Activated T-cell treated with anti-CD3 and anti-CD28 coated beads, Interleukin-2, amount 50 U/mL, for 72 hours (primary cell): ENCODE results near the gene TRPM2. TPM values are rescaled to one million over a fixed set of nuclear protein-coding genes. Genes with fewer than 3 reads are reported as not detected.
"Not testable (repeated sequence)": the region's sequence is repeated elsewhere in the genome, so short reads cannot be mapped to it uniquely, and the experiment has no call there.

Experiments
- ATAC-seq, 2 donors: fragments of 150-1000 bp; cut with Tn5 transposase; replicated peaks in 1 of 2; 2 replicates each; pipeline ENCODE4 v1.10.0; 2021; ENCODE audit warnings: moderate library complexity in 2 of 2, mild to moderate bottlenecking in 1 of 2
- DNase-seq, 2 donors: peaks; one replicate each; pipeline ENCODE4 v3.0.0; 2021 to 2022; ENCODE audit warnings: mixed read lengths in 1 of 2
- H3K27ac Mint-ChIP-seq: one replicate; pipeline ENCODE4 v1.8.0; 2022; ENCODE audit warnings: mild to moderate bottlenecking, moderate library complexity, mixed read lengths
- H3K27me3 Mint-ChIP-seq: one replicate; pipeline ENCODE4 v1.8.0; 2022; ENCODE audit warnings: low read depth, mixed read lengths
- H3K36me3 Mint-ChIP-seq, 2 donors: one replicate each; pipeline ENCODE4 v1.8.0; 2022; ENCODE audit warnings: mixed read lengths in 2 of 2, mild to moderate bottlenecking in 1 of 2; ENCODE audit not compliant: insufficient read depth in 2 of 2
- H3K4me1 Mint-ChIP-seq: one replicate; pipeline ENCODE4 v1.8.0; 2022; ENCODE audit warnings: low read depth, mixed read lengths
- H3K4me3 Mint-ChIP-seq, 2 donors: one replicate each; pipeline ENCODE4 v1.8.0; 2022; ENCODE audit warnings: mild to moderate bottlenecking in 2 of 2, mixed read lengths in 2 of 2, moderate library complexity in 2 of 2
- H3K9me3 Mint-ChIP-seq, 2 donors: one replicate each; pipeline ENCODE4 v1.8.0; 2022; ENCODE audit warnings: mixed read lengths in 2 of 2
- total RNA-seq, 2 donors: library from RNA; stranded (reverse); gene quantifications; one replicate each; pipeline ENCODE4 v1.2.3, GENCODE V29; 2022

Gene TRPM2
- total RNA-seq, 2 donors from 2014 or later, result 2.4 to 3.2 TPM

- Mint-ChIP-seq H3K9me3 (no peaks in the 10 kb centered on the region), H3K4me1 (peaks cover 54% of the 10 kb centered on the region), H3K36me3 (peaks cover 0 to 2% of the 10 kb centered on the region in 2 donors), H3K27me3 (peaks cover under 1% of the 10 kb centered on the region), H3K27ac (no peak overlapping the region), H3K4me3 (no peak overlapping the region)
- DNase-seq, result no peak
- ATAC-seq, result no peak
Observed at GRCh38 chr21:44357064-44357837, 3.8 kb downstream of the TRPM2 start.

GRCh38 chr21:44359396-44359795 lies 6.0 kb downstream of the TRPM2 start:
- H3K27me3 Mint-ChIP-seq, result no peaks in the 10 kb centered on the region
- DNase-seq (no peak), ATAC-seq (no peak)
- peaks cover 6 to 7% of the 10 kb centered on the region in 2 donors for H3K36me3 Mint-ChIP-seq
- no peak overlapping the region for H3K27ac Mint-ChIP-seq
- H3K4me3 Mint-ChIP-seq, result no peak overlapping the region
- H3K9me3 Mint-ChIP-seq, result peaks cover 4 to 6% of the 10 kb centered on the region in 2 donors
- H3K4me1 Mint-ChIP-seq, result peaks cover 38% of the 10 kb centered on the region

- peaks cover 30% of the 10 kb centered on the region for H3K4me1 Mint-ChIP-seq
- peaks cover 6 to 7% of the 10 kb centered on the region in 2 donors for H3K36me3 Mint-ChIP-seq
- no peak overlapping the region for H3K4me3 Mint-ChIP-seq
- ATAC-seq (no peak), DNase-seq (no peak)
- peaks cover 4 to 6% of the 10 kb centered on the region in 2 donors for H3K9me3 Mint-ChIP-seq
- no peak overlapping the region for H3K27ac Mint-ChIP-seq
- H3K27me3 Mint-ChIP-seq, result no peaks in the 10 kb centered on the region
Observed at GRCh38 chr21:44360159-44360558, 6.7 kb downstream of the TRPM2 start.

- not testable (repeated sequence) for H3K27ac Mint-ChIP-seq, H3K9me3 Mint-ChIP-seq, H3K4me3 Mint-ChIP-seq, H3K36me3 Mint-ChIP-seq, H3K27me3 Mint-ChIP-seq, DNase-seq, ATAC-seq
- H3K4me1 Mint-ChIP-seq, result peaks cover 13% of the 10 kb centered on the region
Observed at GRCh38 chr21:44361903-44362302, 8.5 kb downstream of the TRPM2 start.

DNA sequence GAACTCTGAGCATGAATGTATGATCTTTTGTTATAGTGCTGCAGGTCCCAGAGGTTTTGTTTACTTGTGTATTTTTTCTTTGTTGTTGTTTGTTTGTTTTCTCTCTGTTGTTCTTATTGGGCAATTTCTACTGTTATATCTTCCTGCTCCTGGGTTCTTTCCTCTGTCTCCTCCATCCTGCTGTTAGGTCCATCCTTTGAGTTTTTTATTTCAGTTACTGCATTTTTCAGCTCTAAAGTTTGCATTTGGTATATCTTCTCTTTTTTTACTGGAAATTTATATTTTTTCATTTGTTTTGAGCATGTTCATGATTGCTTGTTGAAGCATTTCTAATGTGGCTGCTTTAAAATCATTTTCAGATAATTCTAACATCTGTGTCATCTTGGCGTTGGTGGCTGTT lies 9.9 kb downstream of the TRPM2 start:
- H3K27ac Mint-ChIP-seq, result no peak overlapping the region
- peaks cover 4 to 7% of the 10 kb centered on the region in 2 donors for H3K36me3 Mint-ChIP-seq
- H3K4me3 Mint-ChIP-seq, result no peak overlapping the region
- no peak for DNase-seq
- H3K4me1 Mint-ChIP-seq, result peaks cover 11% of the 10 kb centered on the region
- H3K27me3 Mint-ChIP-seq, result no peaks in the 10 kb centered on the region
- ATAC-seq, result no peak
- H3K9me3 Mint-ChIP-seq, result peaks cover 4 to 6% of the 10 kb centered on the region in 2 donors

GRCh38 chr21:44364151-44365053 lies 11.0 kb downstream of the TRPM2 start:
- Mint-ChIP-seq H3K4me1 (peaks cover 11% of the 10 kb centered on the region), H3K36me3 (peaks cover 4 to 7% of the 10 kb centered on the region in 2 donors), H3K9me3 (peaks cover 4 to 6% of the 10 kb centered on the region in 2 donors), H3K4me3 (no peak overlapping the region), H3K27ac (no peak overlapping the region), H3K27me3 (no peaks in the 10 kb centered on the region)
- DNase-seq, result no peak
- ATAC-seq, result no peak

DNA sequence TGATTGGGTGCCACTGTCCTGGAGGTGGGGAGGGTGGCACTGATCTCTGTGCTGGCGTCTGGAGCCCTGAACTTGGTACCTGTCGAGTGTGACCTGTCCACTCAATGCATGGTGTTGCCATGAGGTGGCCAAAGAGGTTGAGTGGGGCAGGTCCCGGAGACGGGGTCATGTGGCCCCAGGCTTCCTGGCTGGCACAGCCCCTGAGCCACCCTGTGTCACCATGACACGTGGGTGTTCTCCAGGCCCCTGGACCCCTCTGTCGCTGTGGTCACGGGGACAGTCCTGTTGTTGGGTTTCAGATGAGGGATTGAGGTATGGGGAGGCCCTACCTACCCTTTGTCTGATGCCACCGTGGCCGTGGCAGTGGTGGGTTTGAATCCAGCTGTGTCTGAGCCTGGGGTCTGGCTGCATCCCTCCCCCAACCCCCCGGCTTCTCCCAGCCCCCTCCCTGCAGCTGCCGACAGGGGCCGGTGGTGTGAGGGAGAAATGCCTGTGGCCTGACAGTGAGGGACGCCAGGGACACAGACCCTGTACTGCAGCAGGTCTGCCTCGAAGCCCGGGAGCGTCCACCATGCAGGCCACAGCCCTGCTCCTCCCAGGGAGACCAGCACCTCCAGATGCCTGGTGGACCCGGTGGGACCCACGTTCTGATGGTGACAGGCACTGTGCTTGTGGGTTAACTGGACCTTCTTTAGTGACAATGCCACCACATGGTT lies 12.0 kb downstream of the TRPM2 start:
- no peak overlapping the region for H3K27ac Mint-ChIP-seq
- ATAC-seq, result no peak
- H3K27me3 Mint-ChIP-seq, result no peaks in the 10 kb centered on the region
- no peak overlapping the region for H3K4me3 Mint-ChIP-seq
- DNase-seq, result no peak
- H3K36me3 Mint-ChIP-seq, result peaks cover 4 to 7% of the 10 kb centered on the region in 2 donors
- peaks cover 5% of the 10 kb centered on the region for H3K4me1 Mint-ChIP-seq
- peaks cover 4 to 6% of the 10 kb centered on the region in 2 donors for H3K9me3 Mint-ChIP-seq

- ATAC-seq (no peak), DNase-seq (no peak)
- no peaks in the 10 kb centered on the region for H3K27me3 Mint-ChIP-seq
- peaks cover 4 to 6% of the 10 kb centered on the region in 2 donors for H3K9me3 Mint-ChIP-seq
- H3K27ac Mint-ChIP-seq, result no peak overlapping the region
- H3K4me1 Mint-ChIP-seq, result peaks cover 5% of the 10 kb centered on the region
- H3K4me3 Mint-ChIP-seq, result no peak overlapping the region
- H3K36me3 Mint-ChIP-seq, result peaks cover 4 to 7% of the 10 kb centered on the region in 2 donors
Observed at GRCh38 chr21:44365967-44366585, 12.7 kb downstream of the TRPM2 start.

- ATAC-seq, result no peak
- Mint-ChIP-seq H3K9me3 (peaks cover 6 to 7% of the 10 kb centered on the region in 2 donors), H3K27ac (no peak overlapping the region), H3K4me1 (peaks cover 5% of the 10 kb centered on the region), H3K36me3 (peaks cover 4 to 7% of the 10 kb centered on the region in 2 donors), H3K4me3 (no peak overlapping the region), H3K27me3 (no peaks in the 10 kb centered on the region)
- no peak for DNase-seq
Observed at GRCh38 chr21:44366586-44367211, 13.3 kb downstream of the TRPM2 start.

GRCh38 chr21:44368711-44369446 lies 15.5 kb downstream of the TRPM2 start:
- Mint-ChIP-seq H3K36me3 (peaks cover 0 to under 1% of the 10 kb centered on the region in 2 donors), H3K9me3 (peaks cover 1 to 2% of the 10 kb centered on the region in 2 donors), H3K27ac (no peak overlapping the region), H3K4me3 (no peak overlapping the region), H3K27me3 (no peaks in the 10 kb centered on the region), H3K4me1 (peaks cover 3% of the 10 kb centered on the region)
- ATAC-seq (no peak), DNase-seq (no peak)

GRCh38 chr21:44370027-44370735 lies 16.8 kb downstream of the TRPM2 start:
- Mint-ChIP-seq H3K27me3 (no peaks in the 10 kb centered on the region), H3K27ac (no peak overlapping the region), H3K4me3 (no peak overlapping the region), H3K9me3 (peaks cover 1 to 2% of the 10 kb centered on the region in 2 donors), H3K36me3 (no peaks in the 10 kb centered on the region), H3K4me1 (peaks cover 5% of the 10 kb centered on the region)
- no peak for ATAC-seq
- no peak for DNase-seq
